Thyroid gland (tissue), 4 donors: ENCODE results near the gene EXOSC1. TPM values are rescaled to one million over a fixed set of nuclear protein-coding genes. Genes with fewer than 3 reads are reported as not detected.
"Not testable (repeated sequence)": the region's sequence is repeated elsewhere in the genome, so short reads cannot be mapped to it uniquely, and the experiment has no call there.

ENCODE experiments used
- DNase-seq, 2 donors: peaks; one replicate each; pipeline ENCODE4 v3.0.0-alpha.2; 2019
- H3K27ac ChIP-seq, 3 donors: fragments of 200-600 bp; sonication (generic); 1 replicate in 2 of 3; 2 replicates in 1 of 3; pipeline ENCODE4 v1.5.1; 2016 to 2019; ENCODE audit warnings: mild to moderate bottlenecking in 1 of 3, moderate library complexity in 1 of 3
- H3K27me3 ChIP-seq: fragments of 200-600 bp; sonication (generic); one replicate; pipeline ENCODE4 v1.5.1; 2019
- H3K36me3 ChIP-seq, 2 donors: fragments of 200-600 bp; sonication (generic); one replicate each; pipeline ENCODE4 v1.5.1; 2016 to 2019
- H3K4me1 ChIP-seq, 2 donors: fragments of 200-600 bp; sonication (generic); one replicate each; pipeline ENCODE4 v1.5.1; 2017 to 2019
- H3K4me3 ChIP-seq, 3 donors: fragments of 200-600 bp; sonication (generic); replicated peaks in 1 of 3; 1 replicate in 2 of 3; 2 replicates in 1 of 3; pipeline ENCODE4 v1.5.1; 2016; ENCODE audit warnings: mild to moderate bottlenecking in 1 of 3
- H3K9me3 ChIP-seq: fragments of 200-600 bp; sonication (generic); one replicate; pipeline ENCODE4 v1.5.1; 2017
- POLR2A ChIP-seq, 2 donors: fragments of 450-650 bp; IDR thresholded peaks; one replicate each; pipeline ENCODE4 v1.6.1; 2017; ENCODE audit warnings: antibody characterized with exemption in 2 of 2, mild to moderate bottlenecking in 2 of 2, moderate library complexity in 1 of 2
- WGBS, 2 donors: methylation state at CpG; one replicate each; pipeline ENCODE4 v1.1.5; 2017; 5-methylcytosine and 5-hydroxymethylcytosine counted together
- intact Hi-C: fragments of 100-400 bp; cut with DNase I; formaldehyde crosslinking; loops from one replicate; pipeline ENCODE4 v1.15.1; 2023
- total RNA-seq, 4 donors: library from RNA; depleted of rRNA; stranded (reverse); fragments of >200 nt; gene quantifications; one replicate each; pipeline ENCODE4 v1.2.3, GENCODE V29; 2016
- TF ChIP-seq, protein P1 (sequence below), 6 experiments: fragments of 200-600 bp in 3 of 6; fragments of 450-650 bp in 3 of 6; sonication (generic) in 3 of 6; IDR thresholded peaks; one replicate each; pipeline ENCODE4 v1.5.1; 2016 to 2019; ENCODE audit warnings: antibody characterized with exemption in 6 of 6, mild to moderate bottlenecking in 2 of 6, inconsistent platforms in 1 of 6, moderate library complexity in 1 of 6

Gene EXOSC1
- total RNA-seq, 4 donors from 2014 or later: 23.6 to 51.1 (median 29.2) TPM

DNA sequence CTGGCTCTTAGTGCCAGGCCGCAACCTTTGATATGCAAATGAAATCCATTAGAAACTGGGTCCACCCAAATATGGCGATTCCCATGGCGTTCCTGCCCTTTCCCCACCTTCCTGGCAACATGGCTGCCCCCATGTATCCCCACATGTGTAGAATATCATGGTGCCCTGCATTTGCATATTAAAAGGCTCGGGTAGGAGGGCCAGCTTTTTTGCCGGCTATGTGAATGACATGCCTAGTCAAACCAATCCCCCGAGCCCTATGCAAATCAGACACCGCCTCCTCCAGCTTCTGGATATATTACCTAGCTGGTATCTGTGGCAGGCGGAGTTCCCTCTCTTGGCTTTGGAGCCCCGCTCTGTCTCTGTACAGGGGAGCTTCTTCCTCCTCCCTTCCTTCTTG is 34.1 kb upstream of the EXOSC1 start:
- Histone ChIP-seq H3K9me3 (no peaks in the 10 kb centered on the region), H3K4me3 (no peak overlapping the region), H3K27ac (no peak overlapping the region), H3K4me1 (no peaks in the 10 kb centered on the region), H3K36me3 (peaks cover 41 to 48% of the 10 kb centered on the region in 2 donors), H3K27me3 (no peaks in the 10 kb centered on the region)
- DNase-seq: no peak
- WGBS, 2 donors: 87 to 90% methylated on average over 9 of the region's 9 CpGs
- intact Hi-C loops: no loop called here
- TF ChIP-seq, protein P1, sequence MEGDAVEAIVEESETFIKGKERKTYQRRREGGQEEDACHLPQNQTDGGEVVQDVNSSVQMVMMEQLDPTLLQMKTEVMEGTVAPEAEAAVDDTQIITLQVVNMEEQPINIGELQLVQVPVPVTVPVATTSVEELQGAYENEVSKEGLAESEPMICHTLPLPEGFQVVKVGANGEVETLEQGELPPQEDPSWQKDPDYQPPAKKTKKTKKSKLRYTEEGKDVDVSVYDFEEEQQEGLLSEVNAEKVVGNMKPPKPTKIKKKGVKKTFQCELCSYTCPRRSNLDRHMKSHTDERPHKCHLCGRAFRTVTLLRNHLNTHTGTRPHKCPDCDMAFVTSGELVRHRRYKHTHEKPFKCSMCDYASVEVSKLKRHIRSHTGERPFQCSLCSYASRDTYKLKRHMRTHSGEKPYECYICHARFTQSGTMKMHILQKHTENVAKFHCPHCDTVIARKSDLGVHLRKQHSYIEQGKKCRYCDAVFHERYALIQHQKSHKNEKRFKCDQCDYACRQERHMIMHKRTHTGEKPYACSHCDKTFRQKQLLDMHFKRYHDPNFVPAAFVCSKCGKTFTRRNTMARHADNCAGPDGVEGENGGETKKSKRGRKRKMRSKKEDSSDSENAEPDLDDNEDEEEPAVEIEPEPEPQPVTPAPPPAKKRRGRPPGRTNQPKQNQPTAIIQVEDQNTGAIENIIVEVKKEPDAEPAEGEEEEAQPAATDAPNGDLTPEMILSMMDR (IDR thresholded peaks at IDR 0.05): no peak
- TF ChIP-seq POLR2A (IDR thresholded peaks at IDR 0.05): no peak

DNA sequence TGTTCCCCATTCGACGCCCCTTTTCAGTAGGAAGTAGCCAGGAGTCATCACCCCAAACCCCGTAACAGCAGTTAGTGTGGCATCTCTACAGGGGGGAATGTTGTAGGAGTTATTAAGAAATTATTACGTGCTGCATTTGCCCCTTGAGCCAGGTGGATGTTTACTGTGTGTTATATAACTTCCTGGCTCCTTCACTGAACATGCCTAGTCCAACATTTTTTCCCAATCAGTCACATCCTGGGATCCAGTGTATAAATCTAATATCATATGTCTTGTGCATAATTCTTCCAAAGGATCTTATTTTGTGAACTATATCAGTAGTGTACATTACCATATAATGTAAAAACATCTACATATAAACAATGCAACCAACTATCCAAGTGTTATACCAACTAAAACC is 33.6 kb upstream of the EXOSC1 start:
- H3K27me3 ChIP-seq, intact Hi-C loops, DNase-seq, H3K4me3 ChIP-seq, H3K27ac ChIP-seq, H3K4me1 ChIP-seq, H3K9me3 ChIP-seq: not testable (repeated sequence)
- WGBS, 2 donors: 93 to 97% methylated on average over 4 of the region's 4 CpGs
- H3K36me3 ChIP-seq: peaks cover 41 to 48% of the 10 kb centered on the region in 2 donors

DNA sequence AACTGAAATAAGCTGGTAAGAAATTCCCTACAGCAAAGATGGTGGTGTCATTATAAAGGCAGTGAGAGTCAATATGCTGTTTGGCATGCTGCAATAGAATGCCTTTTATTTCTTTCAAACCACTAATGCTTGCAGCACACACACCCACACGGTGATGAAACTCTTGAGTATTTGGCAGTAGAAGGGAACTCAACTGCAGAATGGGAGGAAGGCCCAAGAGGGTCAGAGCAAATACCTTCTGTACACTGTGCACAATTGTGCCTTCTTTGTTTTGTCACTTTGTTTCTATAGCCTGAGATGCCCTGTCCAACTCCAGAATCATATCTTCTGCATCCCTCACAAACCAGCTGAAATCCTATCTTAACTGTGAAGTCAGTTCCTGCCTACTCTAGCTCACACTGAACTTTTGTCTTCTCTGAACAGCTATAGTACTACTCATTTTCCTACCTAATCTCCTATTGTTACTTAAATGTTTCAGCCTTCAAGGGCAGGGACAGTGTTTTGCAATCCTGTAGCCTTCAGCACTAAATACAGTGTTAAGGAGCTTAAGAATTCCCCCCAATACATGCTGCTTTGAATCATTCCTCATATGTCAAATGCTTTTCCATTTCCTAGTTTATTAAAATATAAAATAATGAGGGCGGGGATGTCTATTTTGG is 30.3 kb upstream of the EXOSC1 start:
- no peak for DNase-seq
- TF ChIP-seq, protein P1 (IDR thresholded peaks at IDR 0.05): no peak
- no peak for TF ChIP-seq POLR2A (IDR thresholded peaks at IDR 0.05)
- H3K27me3 ChIP-seq: no peaks in the 10 kb centered on the region
- no peaks in the 10 kb centered on the region for H3K4me1 ChIP-seq
- no peak overlapping the region for H3K27ac ChIP-seq
- intact Hi-C loops: no loop called here
- WGBS, 2 donors: 60 to 70% methylated on average over 2 of the region's 2 CpGs
- H3K4me3 ChIP-seq: no peak overlapping the region
- no peaks in the 10 kb centered on the region for H3K9me3 ChIP-seq
- peaks cover 43 to 44% of the 10 kb centered on the region in 2 donors for H3K36me3 ChIP-seq

DNA sequence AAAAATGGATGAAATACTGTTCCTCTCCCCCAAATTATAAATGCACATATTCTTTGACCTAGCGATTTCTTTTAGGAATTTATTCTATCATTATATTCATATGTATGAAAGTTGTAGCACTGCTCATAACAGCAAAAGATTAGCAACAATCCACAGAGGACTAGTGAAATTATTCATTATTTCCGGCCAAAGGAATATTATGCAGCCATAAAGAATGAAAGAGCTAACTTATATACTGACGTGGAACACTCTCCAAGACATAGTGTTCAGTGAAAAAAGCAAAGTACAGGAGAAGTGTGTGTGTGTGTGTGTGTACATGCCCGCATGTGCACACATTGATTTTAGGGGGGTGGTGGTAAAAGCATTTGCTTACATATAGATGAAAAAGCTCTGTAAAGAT is 29.1 kb upstream of the EXOSC1 start:
- DNase-seq: no peak
- Histone ChIP-seq H3K9me3 (no peaks in the 10 kb centered on the region), H3K36me3 (peaks cover 40 to 42% of the 10 kb centered on the region in 2 donors), H3K27me3 (no peaks in the 10 kb centered on the region), H3K4me3 (no peak overlapping the region), H3K4me1 (no peaks in the 10 kb centered on the region), H3K27ac (no peak overlapping the region)
- no peak for TF ChIP-seq POLR2A (IDR thresholded peaks at IDR 0.05)
- TF ChIP-seq, protein P1 (IDR thresholded peaks at IDR 0.05): no peak
- 97% methylated on average over 4 of the region's 4 CpGs for WGBS, 2 donors
- intact Hi-C loops: no loop called here

DNA sequence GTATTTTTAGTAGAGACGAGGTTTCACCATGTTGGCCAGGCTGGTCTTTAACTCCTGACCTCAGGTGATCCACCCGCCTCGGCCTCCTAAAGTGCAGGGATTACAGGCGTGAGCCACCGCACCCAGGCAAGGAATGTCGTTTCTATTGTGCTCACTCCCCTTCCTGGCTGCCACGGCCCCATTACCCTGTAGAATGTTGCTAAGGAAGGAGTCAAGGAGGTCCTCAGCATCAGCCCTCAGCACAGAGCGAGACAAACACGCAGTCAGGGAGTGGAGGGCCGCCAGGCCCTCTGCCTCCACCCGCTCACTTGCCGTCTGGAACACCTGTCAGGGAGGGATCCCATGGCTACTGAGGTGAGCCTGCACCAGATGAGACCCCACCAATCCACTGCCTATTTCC is 23.0 kb upstream of the EXOSC1 start:
- not testable (repeated sequence) for H3K4me3 ChIP-seq, H3K27ac ChIP-seq, H3K9me3 ChIP-seq, H3K27me3 ChIP-seq, DNase-seq, H3K4me1 ChIP-seq
- 90 to 95% methylated on average over 11 of the region's 12 CpGs for WGBS, 2 donors
- intact Hi-C loops: loop anchor here (5.0 kb wide), 1 partner anchor 84 kb away; no protein-coding TSS in a partner anchor
- H3K36me3 ChIP-seq: peaks cover 58 to 64% of the 10 kb centered on the region in 2 donors

DNA sequence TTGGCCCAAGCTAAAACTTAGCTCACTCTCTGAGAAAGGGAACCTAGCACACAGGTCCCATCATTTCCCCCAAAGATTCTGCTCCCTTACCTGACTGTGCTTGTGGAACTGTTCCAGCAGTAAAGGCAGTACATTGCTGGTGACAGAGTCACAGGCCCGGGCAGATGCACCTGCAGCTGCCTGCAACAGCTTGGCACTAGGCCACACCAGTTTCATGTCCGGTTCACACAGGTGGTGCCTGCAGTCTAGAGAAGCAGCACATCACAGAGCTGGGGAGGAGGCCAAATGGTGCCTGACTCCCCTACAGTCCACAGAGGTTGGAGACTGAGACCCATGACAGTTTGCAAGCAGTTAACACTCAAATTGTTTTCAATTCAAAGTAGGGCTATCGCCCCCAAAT is 22.4 kb upstream of the EXOSC1 start:
- TF ChIP-seq POLR2A (IDR thresholded peaks at IDR 0.05): no peak
- TF ChIP-seq, protein P1 (IDR thresholded peaks at IDR 0.05): no peak
- H3K9me3 ChIP-seq: no peaks in the 10 kb centered on the region
- H3K27me3 ChIP-seq: no peaks in the 10 kb centered on the region
- peaks cover 60 to 62% of the 10 kb centered on the region in 2 donors for H3K36me3 ChIP-seq
- H3K4me1 ChIP-seq: no peaks in the 10 kb centered on the region
- no peak for DNase-seq
- intact Hi-C loops: loop anchor here (5.0 kb wide), 1 partner anchor 84 kb away; no protein-coding TSS in a partner anchor
- no peak overlapping the region for H3K27ac ChIP-seq
- no peak overlapping the region for H3K4me3 ChIP-seq
- WGBS, 2 donors: 82 to 86% methylated on average over 3 of the region's 3 CpGs
